ENCODE results near the gene PRDM4.

PRDM4 gene

GRCh38 chr12:107760809-107761501 lies at the start of gene PRDM4:
Gene PRDM4 (minus strand): TSS chr12:107761137. CDS start chr12:107760515, 622 bp downstream.
- Histone ChIP-seq H3K27ac (peak within 1 kb of the TSS; percentile 90), H3K9ac (peak within 1 kb of the TSS; percentile 94), H3K4me3 (peak within 1 kb of the TSS; percentile 93), H3K4me2 (peak within 1 kb of the TSS; percentile 83), H3K9me3 (no peaks in the 10 kb centered on the region), H4K20me1 (peaks cover 44% of the 10 kb centered on the region), H3K4me1 (peaks cover 27% of the 10 kb centered on the region), H3K36me3 (peaks cover 30% of the 10 kb centered on the region), H3K27me3 (no peaks in the 10 kb centered on the region)
- TF ChIP-seq Cebpa-rat (IDR thresholded peaks at IDR 0.05) = no peak

- no peak overlapping the region for H3K4me2 ChIP-seq
- no peaks in the 10 kb centered on the region for H4K20me1 ChIP-seq
- TF ChIP-seq Cebpa-rat (IDR thresholded peaks at IDR 0.05) = no peak
- no peak overlapping the region for H3K9ac ChIP-seq
- H3K36me3 ChIP-seq = no peaks in the 10 kb centered on the region
- H3K4me3 ChIP-seq = no peak overlapping the region
- no peaks in the 10 kb centered on the region for H3K9me3 ChIP-seq
- H3K27ac ChIP-seq = no peak overlapping the region
- H3K4me1 ChIP-seq = no peaks in the 10 kb centered on the region
- H3K27me3 ChIP-seq = no peaks in the 10 kb centered on the region
Observed at GRCh38 chr12:107807471-107808150, 46.7 kb upstream of the PRDM4 start.

- no peaks in the 10 kb centered on the region for H4K20me1 ChIP-seq
- TF ChIP-seq Cebpa-rat (IDR thresholded peaks at IDR 0.05) = no peak
- H3K4me1 ChIP-seq = no peaks in the 10 kb centered on the region
- H3K9me3 ChIP-seq = no peaks in the 10 kb centered on the region
- H3K4me2 ChIP-seq = no peak overlapping the region
- no peaks in the 10 kb centered on the region for H3K27me3 ChIP-seq
- H3K27ac ChIP-seq = no peak overlapping the region
- no peak overlapping the region for H3K9ac ChIP-seq
- no peaks in the 10 kb centered on the region for H3K36me3 ChIP-seq
- H3K4me3 ChIP-seq = no peak overlapping the region
Observed at GRCh38 chr12:107805488-107806180, 44.7 kb upstream of the PRDM4 start.

GRCh38 chr12:107803092-107803491 lies 42.2 kb upstream of the PRDM4 start:
- Histone ChIP-seq H3K4me3 (no peak overlapping the region), H3K9ac (no peak overlapping the region), H3K27me3 (no peaks in the 10 kb centered on the region), H3K4me1 (no peaks in the 10 kb centered on the region), H3K36me3 (no peaks in the 10 kb centered on the region), H3K9me3 (no peaks in the 10 kb centered on the region), H3K27ac (no peak overlapping the region), H3K4me2 (no peak overlapping the region), H4K20me1 (no peaks in the 10 kb centered on the region)
- no peak for TF ChIP-seq Cebpa-rat (IDR thresholded peaks at IDR 0.05)

- H3K4me3 ChIP-seq = no peak overlapping the region
- no peak overlapping the region for H3K27ac ChIP-seq
- no peak for TF ChIP-seq Cebpa-rat (IDR thresholded peaks at IDR 0.05)
- H3K9me3 ChIP-seq = no peaks in the 10 kb centered on the region
- no peaks in the 10 kb centered on the region for H3K4me1 ChIP-seq
- no peak overlapping the region for H3K9ac ChIP-seq
- H3K27me3 ChIP-seq = no peaks in the 10 kb centered on the region
- no peaks in the 10 kb centered on the region for H3K36me3 ChIP-seq
- no peaks in the 10 kb centered on the region for H4K20me1 ChIP-seq
- H3K4me2 ChIP-seq = no peak overlapping the region
Observed at GRCh38 chr12:107801150-107801549, 40.2 kb upstream of the PRDM4 start.

GRCh38 chr12:107798580-107798979 lies 37.6 kb upstream of the PRDM4 start:
- Histone ChIP-seq H3K27me3 (no peaks in the 10 kb centered on the region), H3K27ac (no peak overlapping the region), H3K9ac (no peak overlapping the region), H3K9me3 (no peaks in the 10 kb centered on the region), H3K36me3 (no peaks in the 10 kb centered on the region), H3K4me3 (no peak overlapping the region), H3K4me1 (no peaks in the 10 kb centered on the region), H3K4me2 (no peak overlapping the region), H4K20me1 (no peaks in the 10 kb centered on the region)
- no peak for TF ChIP-seq Cebpa-rat (IDR thresholded peaks at IDR 0.05)

GRCh38 chr12:107794451-107794850 lies 33.5 kb upstream of the PRDM4 start:
- TF ChIP-seq Cebpa-rat (IDR thresholded peaks at IDR 0.05) = no peak
- Histone ChIP-seq H3K9me3 (peaks cover 37% of the 10 kb centered on the region), H3K4me3 (no peak overlapping the region), H3K9ac (no peak overlapping the region), H3K4me2 (no peak overlapping the region), H3K4me1 (no peaks in the 10 kb centered on the region), H3K36me3 (no peaks in the 10 kb centered on the region), H4K20me1 (no peaks in the 10 kb centered on the region), H3K27me3 (no peaks in the 10 kb centered on the region), H3K27ac (no peak overlapping the region)

- no peak for TF ChIP-seq Cebpa-rat (IDR thresholded peaks at IDR 0.05)
Observed at GRCh38 chr12:107791465-107792089, 30.6 kb upstream of the PRDM4 start.

GRCh38 chr12:107788690-107789458 lies 27.9 kb upstream of the PRDM4 start:
- Histone ChIP-seq H3K4me2 (no peak overlapping the region), H3K36me3 (no peaks in the 10 kb centered on the region), H3K4me1 (peaks cover 11% of the 10 kb centered on the region), H4K20me1 (no peaks in the 10 kb centered on the region), H3K9ac (no peak overlapping the region), H3K4me3 (no peak overlapping the region), H3K27me3 (no peaks in the 10 kb centered on the region), H3K9me3 (peaks cover 40% of the 10 kb centered on the region), H3K27ac (no peak overlapping the region)
- TF ChIP-seq Cebpa-rat (IDR thresholded peaks at IDR 0.05) = no peak

More at GRCh38 chr12:107791465-107792089, 30.6 kb upstream of the PRDM4 start:
- Histone ChIP-seq H3K27ac (no peak overlapping the region), H3K4me1 (no peaks in the 10 kb centered on the region), H3K9me3 (peaks cover 40% of the 10 kb centered on the region), H3K9ac (no peak overlapping the region), H3K36me3 (no peaks in the 10 kb centered on the region), H3K4me2 (no peak overlapping the region), H4K20me1 (no peaks in the 10 kb centered on the region), H3K27me3 (no peaks in the 10 kb centered on the region), H3K4me3 (no peak overlapping the region)

All from BLaER1 (cell line).